Calu3 (cell line): ENCODE results near the gene SERPING1. TPM values are rescaled to one million over a fixed set of nuclear protein-coding genes. Genes with fewer than 3 reads are reported as not detected.

ENCODE experiments used
- BruUV-seq: library from RNA; stranded (reverse); fragments of 400-500 nt; replicated peaks from 2 replicates; lab custom pipeline; 2021; lab: Mats Ljungman, UMichigan
- CTCF ChIA-PET: fragments of 300-600 bp; sonication (Branson Sonifier 250); formaldehyde crosslinking; loops from one replicate; lab custom pipeline; 2022; ENCODE audit warnings: antibody characterized with exemption; lab: Charles Lee
- DNase-seq: peaks from one replicate; pipeline ENCODE4 v3.0.0; 2022
- H3K27ac Mint-ChIP-seq: one replicate; pipeline ENCODE4 v1.8.0; 2022; ENCODE audit warnings: mixed read lengths; ENCODE audit not compliant: unreplicated experiment
- H3K27me3 Mint-ChIP-seq: one replicate; pipeline ENCODE4 v1.8.0; 2022; ENCODE audit warnings: mixed read lengths; ENCODE audit not compliant: unreplicated experiment
- H3K36me3 Mint-ChIP-seq: one replicate; pipeline ENCODE4 v1.8.0; 2022; ENCODE audit warnings: mild to moderate bottlenecking, moderate library complexity, mixed read lengths; ENCODE audit not compliant: insufficient read depth, unreplicated experiment
- H3K4me1 Mint-ChIP-seq: one replicate; pipeline ENCODE4 v1.8.0; 2022; ENCODE audit warnings: mild to moderate bottlenecking, low read depth, mixed read lengths; ENCODE audit not compliant: unreplicated experiment
- H3K4me3 Mint-ChIP-seq: one replicate; pipeline ENCODE4 v1.8.0; 2022; ENCODE audit warnings: mild to moderate bottlenecking, low read depth, moderate library complexity, mixed read lengths; ENCODE audit not compliant: unreplicated experiment
- H3K9me3 Mint-ChIP-seq: one replicate; pipeline ENCODE4 v1.8.0; 2022; ENCODE audit warnings: low read depth, mixed read lengths; ENCODE audit not compliant: unreplicated experiment
- CTCF ChIP-seq: fragments of 200-600 bp; IDR thresholded peaks from one replicate; pipeline ENCODE4 v1.8.0; 2022; ENCODE audit warnings: antibody characterized with exemption; ENCODE audit not compliant: unreplicated experiment
- intact Hi-C: fragments of 100-400 bp; cut with micrococcal nuclease; formaldehyde crosslinking; loops from one replicate; pipeline ENCODE4 v1.10.0; 2022; ENCODE audit not compliant: unreplicated experiment
- total RNA-seq: library from RNA; stranded (reverse); gene quantifications from 2 replicates; pipeline ENCODE4 v1.2.3, GENCODE V29; 2022

SERPING1 gene
- total RNA-seq, 1 experiment from 2014 or later, result 61.8 TPM

- H3K9me3 Mint-ChIP-seq, result no peaks in the 10 kb centered on the region
- intact Hi-C loops, result no loop called here
- H3K27ac Mint-ChIP-seq, result no peak overlapping the region
- no peaks in the 10 kb centered on the region for H3K27me3 Mint-ChIP-seq
- H3K36me3 Mint-ChIP-seq, result peaks cover 11% of the 10 kb centered on the region
- H3K4me1 Mint-ChIP-seq, result peaks cover 16% of the 10 kb centered on the region
- BruUV-seq, result no TSS peak
- no peak for DNase-seq
- no peak overlapping the region for H3K4me3 Mint-ChIP-seq
- TF ChIP-seq CTCF, result no peak
- CTCF ChIA-PET, result no interaction called here
Observed at GRCh38 chr11:57562596-57562995, 34.9 kb upstream of the SERPING1 start.

GRCh38 chr11:57566005-57566904 lies 31.2 kb upstream of the SERPING1 start:
- intact Hi-C loops, result no loop called here
- Mint-ChIP-seq H3K36me3 (peaks cover 16% of the 10 kb centered on the region), H3K9me3 (no peaks in the 10 kb centered on the region), H3K4me1 (peaks cover 25% of the 10 kb centered on the region), H3K4me3 (peak overlapping the region; percentile 98), H3K27ac (no peak overlapping the region), H3K27me3 (no peaks in the 10 kb centered on the region)
- peak; percentile 23 for DNase-seq
- TSS peak; percentile 78 for BruUV-seq
- no peak for TF ChIP-seq CTCF
- CTCF ChIA-PET, result interaction anchor here (1.0 to 2.5 kb wide), 2 partner anchors 23 to 78 kb away, joined by 3 to 21 read pairs; no protein-coding TSS in a partner anchor

- Mint-ChIP-seq H3K4me1 (peaks cover 25% of the 10 kb centered on the region), H3K27me3 (no peaks in the 10 kb centered on the region), H3K27ac (no peak overlapping the region), H3K9me3 (no peaks in the 10 kb centered on the region), H3K4me3 (peak overlapping the region; percentile 98), H3K36me3 (peaks cover 16% of the 10 kb centered on the region)
- CTCF ChIA-PET, result interaction anchor here (0.6 to 2.5 kb wide), 7 partner anchors 36 to 221 kb away, joined by 3 to 62 read pairs (median 6); partner anchors contain the start of gene TIMM10
- TSS peak; percentile 65 for BruUV-seq
- no peak for TF ChIP-seq CTCF
- intact Hi-C loops, result no loop called here
- DNase-seq, result no peak
Observed at GRCh38 chr11:57566905-57567514, 30.5 kb upstream of the SERPING1 start.

- peak; percentile 63 for DNase-seq
- no peaks in the 10 kb centered on the region for H3K27me3 Mint-ChIP-seq
- no peak within 1 kb of the TSS for H3K27ac Mint-ChIP-seq
- no peaks in the 10 kb centered on the region for H3K9me3 Mint-ChIP-seq
- H3K36me3 Mint-ChIP-seq, result peaks cover 16% of the 10 kb centered on the region
- CTCF ChIA-PET, result interaction anchor here (0.5 to 2.5 kb wide), 10 partner anchors 31 to 500 kb away, joined by 3 to 62 read pairs (median 4); partner anchors contain the start of gene TIMM10
- TF ChIP-seq CTCF, result peak; percentile 85
- no TSS peak for BruUV-seq
- intact Hi-C loops, result loop anchor here (1.0 kb wide), 1 partner anchor 74 kb away; no protein-coding TSS in a partner anchor
- peaks cover 25% of the 10 kb centered on the region for H3K4me1 Mint-ChIP-seq
- peak within 1 kb of the TSS; percentile 98 for H3K4me3 Mint-ChIP-seq
Observed at GRCh38 chr11:57567515-57568329, 29.8 kb upstream of the SERPING1 start, which contains the start of gene UBE2L6. Gene UBE2L6 (minus strand): TSS chr11:57567672. CDS start chr11:57567611, 61 bp downstream.
